Measurements from ENCODE around the gene WSB1.
"Not testable (repeated sequence)": the region's sequence is repeated elsewhere in the genome, so short reads cannot be mapped to it uniquely, and the experiment has no call there.

WSB1 gene

GRCh38 chr17:27293898-27294688 lies at the start of gene WSB1:
Gene WSB1, plus strand, starts transcription at chr17:27294114. Its CDS starts 282 bp downstream, at chr17:27294396.
- intact Hi-C loops (cut with micrococcal nuclease), result loop anchor here (1.0 to 5.0 kb wide), 4 partner anchors 12 to 49 kb away; no protein-coding TSS in a partner anchor
- peaks cover 36% of the 10 kb centered on the region for H3K4me1 Mint-ChIP-seq (ENCODE audit: low read depth)
- no peaks in the 10 kb centered on the region for H3K27me3 Mint-ChIP-seq
- H3K36me3 Mint-ChIP-seq (ENCODE audit: low read depth), result peaks cover 46% of the 10 kb centered on the region
- peak within 1 kb of the TSS; percentile 95 for H3K4me3 Mint-ChIP-seq
- H3K9me3 Mint-ChIP-seq, result no peaks in the 10 kb centered on the region
- peak within 1 kb of the TSS; percentile 100 for H3K27ac Mint-ChIP-seq

- Mint-ChIP-seq H3K27me3 (no peaks in the 10 kb centered on the region), H3K4me3 (peak overlapping the region; percentile 70), H3K36me3 (ENCODE audit: low read depth) (no peaks in the 10 kb centered on the region), H3K9me3 (no peaks in the 10 kb centered on the region), H3K27ac (peak overlapping the region; percentile 96), H3K4me1 (ENCODE audit: low read depth) (peaks cover 71% of the 10 kb centered on the region)
- intact Hi-C loops (cut with micrococcal nuclease), result loop anchor here (2.0 kb wide), 4 partner anchors 20 to 104 kb away; partner anchors contain the start of gene WSB1
Measured at GRCh38 chr17:27244491-27245223, 49.3 kb upstream of the WSB1 start.

GRCh38 chr17:27245230-27245696 lies 48.7 kb upstream of the WSB1 start:
- Mint-ChIP-seq H3K36me3 (ENCODE audit: low read depth) (no peaks in the 10 kb centered on the region), H3K9me3 (no peaks in the 10 kb centered on the region), H3K27me3 (no peaks in the 10 kb centered on the region), H3K4me1 (ENCODE audit: low read depth) (peaks cover 65% of the 10 kb centered on the region), H3K27ac (peak overlapping the region; percentile 96), H3K4me3 (peak overlapping the region; percentile 70)
- intact Hi-C loops (cut with micrococcal nuclease), result loop anchor here (2.0 kb wide), 4 partner anchors 20 to 104 kb away; partner anchors contain the start of gene WSB1

GRCh38 chr17:27246537-27246936 lies 47.4 kb upstream of the WSB1 start:
- Mint-ChIP-seq H3K36me3 (ENCODE audit: low read depth) (no peaks in the 10 kb centered on the region), H3K27ac (peak overlapping the region; percentile 96)
- intact Hi-C loops (cut with micrococcal nuclease), result no loop called here

GRCh38 chr17:27247071-27247957 lies 46.6 kb upstream of the WSB1 start:
- Mint-ChIP-seq H3K27ac (peak overlapping the region; percentile 47), H3K27me3 (no peaks in the 10 kb centered on the region)

More at GRCh38 chr17:27246537-27246936, 47.4 kb upstream of the WSB1 start:
- Mint-ChIP-seq H3K27me3 (no peaks in the 10 kb centered on the region), H3K4me3 (no peak overlapping the region), H3K9me3 (no peaks in the 10 kb centered on the region), H3K4me1 (ENCODE audit: low read depth) (peaks cover 53% of the 10 kb centered on the region)

GRCh38 chr17:27247958-27248342 lies 46.0 kb upstream of the WSB1 start:
- intact Hi-C loops (cut with micrococcal nuclease), result no loop called here
- Mint-ChIP-seq H3K36me3 (ENCODE audit: low read depth) (no peaks in the 10 kb centered on the region), H3K27ac (no peak overlapping the region), H3K27me3 (no peaks in the 10 kb centered on the region), H3K4me1 (ENCODE audit: low read depth) (peaks cover 38% of the 10 kb centered on the region), H3K4me3 (no peak overlapping the region), H3K9me3 (no peaks in the 10 kb centered on the region)

More at GRCh38 chr17:27247071-27247957, 46.6 kb upstream of the WSB1 start:
- H3K4me1 Mint-ChIP-seq (ENCODE audit: low read depth), result peaks cover 45% of the 10 kb centered on the region
- H3K4me3 Mint-ChIP-seq, result no peak overlapping the region
- no peaks in the 10 kb centered on the region for H3K36me3 Mint-ChIP-seq (ENCODE audit: low read depth)
- intact Hi-C loops (cut with micrococcal nuclease), result no loop called here
- no peaks in the 10 kb centered on the region for H3K9me3 Mint-ChIP-seq

GRCh38 chr17:27250791-27251190 lies 43.1 kb upstream of the WSB1 start:
- H3K4me3 Mint-ChIP-seq; H3K36me3 Mint-ChIP-seq (ENCODE audit: low read depth); H3K27me3 Mint-ChIP-seq; intact Hi-C loops (cut with micrococcal nuclease); H3K9me3 Mint-ChIP-seq; H3K27ac Mint-ChIP-seq: not testable (repeated sequence)
- peaks cover 10% of the 10 kb centered on the region for H3K4me1 Mint-ChIP-seq (ENCODE audit: low read depth)

- H3K27me3 Mint-ChIP-seq; H3K9me3 Mint-ChIP-seq; H3K4me1 Mint-ChIP-seq (ENCODE audit: low read depth); H3K4me3 Mint-ChIP-seq; intact Hi-C loops (cut with micrococcal nuclease); H3K27ac Mint-ChIP-seq; H3K36me3 Mint-ChIP-seq (ENCODE audit: low read depth): not testable (repeated sequence)
Measured at GRCh38 chr17:27254802-27255201, 39.1 kb upstream of the WSB1 start.

- intact Hi-C loops (cut with micrococcal nuclease), result no loop called here
- Mint-ChIP-seq H3K27me3 (no peaks in the 10 kb centered on the region), H3K9me3 (no peaks in the 10 kb centered on the region), H3K27ac (no peak overlapping the region), H3K4me1 (ENCODE audit: low read depth) (peaks cover 6% of the 10 kb centered on the region), H3K36me3 (ENCODE audit: low read depth) (no peaks in the 10 kb centered on the region), H3K4me3 (no peak overlapping the region)
Measured at GRCh38 chr17:27256225-27257030, 37.5 kb upstream of the WSB1 start.

GRCh38 chr17:27257031-27257357 lies 36.9 kb upstream of the WSB1 start:
- intact Hi-C loops (cut with micrococcal nuclease), result no loop called here
- Mint-ChIP-seq H3K27ac (no peak overlapping the region), H3K4me3 (no peak overlapping the region), H3K27me3 (no peaks in the 10 kb centered on the region), H3K9me3 (no peaks in the 10 kb centered on the region), H3K4me1 (ENCODE audit: low read depth) (peaks cover 11% of the 10 kb centered on the region), H3K36me3 (ENCODE audit: low read depth) (no peaks in the 10 kb centered on the region)

- no peaks in the 10 kb centered on the region for H3K27me3 Mint-ChIP-seq
- intact Hi-C loops (cut with micrococcal nuclease), result no loop called here
- no peak overlapping the region for H3K27ac Mint-ChIP-seq
- no peaks in the 10 kb centered on the region for H3K9me3 Mint-ChIP-seq
- H3K36me3 Mint-ChIP-seq (ENCODE audit: low read depth), result no peaks in the 10 kb centered on the region
- no peak overlapping the region for H3K4me3 Mint-ChIP-seq
- peaks cover 17% of the 10 kb centered on the region for H3K4me1 Mint-ChIP-seq (ENCODE audit: low read depth)
Measured at GRCh38 chr17:27259356-27259755, 34.6 kb upstream of the WSB1 start.

GRCh38 chr17:27263386-27263785 lies 30.5 kb upstream of the WSB1 start:
- Mint-ChIP-seq H3K27me3 (no peaks in the 10 kb centered on the region), H3K4me3 (no peak overlapping the region), H3K27ac (peak overlapping the region; percentile 79), H3K9me3 (no peaks in the 10 kb centered on the region), H3K36me3 (ENCODE audit: low read depth) (no peaks in the 10 kb centered on the region), H3K4me1 (ENCODE audit: low read depth) (peaks cover 22% of the 10 kb centered on the region)
- intact Hi-C loops (cut with micrococcal nuclease), result no loop called here

Measured in dendritic cell treated with granulocyte-macrophage colony-stimulating factor and Interleukin-4, amounts not matched to agents 40 ng/mL and 50 ng/mL, for 4 days (primary cell).